GM12891 (cell line): ENCODE data around the gene MICAL3.

Experiments used
- PAX5 ChIP-seq: IDR thresholded peaks from 2 replicates; pipeline ENCODE4 v1.6.1; 2011; ENCODE audit warnings: low read length, moderate library complexity, mild to moderate bottlenecking; ENCODE audit not compliant: insufficient read depth, severe bottlenecking
- POLR2A ChIP-seq: IDR thresholded peaks from 2 replicates; pipeline ENCODE4 v1.6.1; 2011; ENCODE audit warnings: low read depth, low read length, control low read depth
- POLR2AphosphoS5 ChIP-seq: IDR thresholded peaks from 2 replicates; pipeline ENCODE4 v1.6.1; 2011; ENCODE audit warnings: low read depth, low read length, control low read depth
- POU2F2 ChIP-seq: IDR thresholded peaks from 2 replicates; pipeline ENCODE4 v1.6.1; 2011; ENCODE audit warnings: low read depth, mild to moderate bottlenecking, control low read depth, low read length, moderate library complexity
- SPI1 ChIP-seq: IDR thresholded peaks from 2 replicates; pipeline ENCODE4 v1.6.1; 2011; ENCODE audit warnings: low read depth, low read length, control low read depth
- TAF1 ChIP-seq: IDR thresholded peaks from 2 replicates; pipeline ENCODE4 v1.6.1; 2011; ENCODE audit warnings: low read depth, low read length, control low read depth

GRCh38 chr22:17973217-17973616 is 51.1 kb downstream of the MICAL3 start:
- TF ChIP-seq POLR2AphosphoS5 (no peak), TAF1 (no peak), POLR2A (no peak), PAX5 (no peak), SPI1 (no peak), POU2F2 (no peak)
